ENCODE measurements around the gene C10orf67. TPM values are rescaled to one million over a fixed set of nuclear protein-coding genes. Genes with fewer than 3 reads are reported as not detected.
"Not testable (repeated sequence)": the region's sequence is repeated elsewhere in the genome, so short reads cannot be mapped to it uniquely, and the experiment has no call there.

The C10orf67 gene
- total RNA-seq, 2 donors from 2014 or later = not detected

- Histone ChIP-seq H3K27me3 (no peaks in the 10 kb centered on the region), H3K27ac (no peak overlapping the region)
- DNase-seq = no peak
Observed at GRCh38 chr10:23367896-23368595, 23.4 kb upstream of the C10orf67 start.

DNA sequence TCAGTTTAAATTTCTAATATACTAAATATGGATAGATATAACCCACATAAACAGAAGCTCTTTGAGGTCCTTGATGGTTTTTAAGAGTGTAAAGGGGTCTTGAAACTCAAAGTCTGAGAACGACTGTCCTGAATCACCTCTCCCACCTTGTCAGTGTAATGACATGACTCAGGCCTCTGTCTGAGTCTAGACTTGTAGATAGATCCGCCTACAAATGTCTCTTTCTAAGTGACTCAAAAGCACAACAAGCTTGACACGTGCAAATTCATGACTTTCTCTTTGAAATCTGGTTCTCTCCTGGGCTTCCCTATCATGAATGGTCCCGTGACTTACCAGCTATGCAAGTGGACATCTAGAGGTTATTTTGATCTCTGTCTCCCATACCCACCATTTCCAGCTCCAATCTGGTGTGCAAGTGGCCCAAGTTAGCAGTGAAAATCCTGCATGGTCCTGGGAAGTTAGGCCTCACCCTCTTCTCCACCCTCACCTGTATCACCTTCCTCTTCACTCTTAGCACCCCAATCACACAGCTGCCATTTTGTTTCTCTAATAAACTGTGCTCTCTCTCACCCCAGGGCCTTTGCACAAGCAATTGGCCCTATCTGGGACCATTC, 20.9 kb upstream of the C10orf67 start:
- DNase-seq; H3K4me3 ChIP-seq; H3K9me3 ChIP-seq; H3K27ac ChIP-seq; H3K36me3 ChIP-seq; H3K9ac ChIP-seq (ENCODE audit: low read depth in 2 of 2, low read length in 2 of 2); H3K27me3 ChIP-seq; H3K4me1 ChIP-seq; intact Hi-C loops (cut with DNase I): not testable (repeated sequence)

More at GRCh38 chr10:23367896-23368595, 23.4 kb upstream of the C10orf67 start:
- no peak overlapping the region for H3K4me3 ChIP-seq
- H3K36me3 ChIP-seq = no peaks in the 10 kb centered on the region
- H3K9ac ChIP-seq (ENCODE audit: low read depth in 2 of 2, low read length in 2 of 2) = no peak overlapping the region
- no peaks in the 10 kb centered on the region for H3K4me1 ChIP-seq
- H3K9me3 ChIP-seq = no peaks in the 10 kb centered on the region
- TF ChIP-seq CTCF (IDR thresholded peaks at IDR 0.05) = no peak
- intact Hi-C loops (cut with DNase I) = no loop called here

DNA sequence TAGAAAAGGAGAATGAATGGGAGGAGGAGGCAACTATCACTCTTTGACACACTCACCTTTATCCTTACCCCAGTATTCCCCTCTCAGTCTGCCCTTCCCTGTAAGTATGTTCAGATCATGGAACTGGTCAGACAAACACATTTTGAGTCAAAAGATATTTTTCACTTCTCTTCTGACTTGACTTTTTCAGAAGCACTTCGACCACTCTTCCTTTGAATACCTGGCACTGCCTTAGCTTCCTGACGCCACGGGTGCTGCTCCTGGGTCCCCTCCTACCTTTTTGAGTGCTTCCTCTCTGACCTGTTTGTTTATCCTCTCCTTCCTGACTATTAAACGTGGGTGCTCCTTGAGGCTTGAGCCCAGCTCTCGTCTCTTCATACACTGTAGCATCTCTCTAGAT, 19.8 kb upstream of the C10orf67 start:
- no peak for DNase-seq
- no peaks in the 10 kb centered on the region for H3K9me3 ChIP-seq
- TF ChIP-seq CTCF (IDR thresholded peaks at IDR 0.05) = no peak
- no peaks in the 10 kb centered on the region for H3K36me3 ChIP-seq
- H3K4me1 ChIP-seq = no peaks in the 10 kb centered on the region
- no peak overlapping the region for H3K9ac ChIP-seq (ENCODE audit: low read depth in 2 of 2, low read length in 2 of 2)
- H3K4me3 ChIP-seq = no peak overlapping the region
- no peak overlapping the region for H3K27ac ChIP-seq
- H3K27me3 ChIP-seq = no peaks in the 10 kb centered on the region
- intact Hi-C loops (cut with DNase I) = no loop called here

DNA sequence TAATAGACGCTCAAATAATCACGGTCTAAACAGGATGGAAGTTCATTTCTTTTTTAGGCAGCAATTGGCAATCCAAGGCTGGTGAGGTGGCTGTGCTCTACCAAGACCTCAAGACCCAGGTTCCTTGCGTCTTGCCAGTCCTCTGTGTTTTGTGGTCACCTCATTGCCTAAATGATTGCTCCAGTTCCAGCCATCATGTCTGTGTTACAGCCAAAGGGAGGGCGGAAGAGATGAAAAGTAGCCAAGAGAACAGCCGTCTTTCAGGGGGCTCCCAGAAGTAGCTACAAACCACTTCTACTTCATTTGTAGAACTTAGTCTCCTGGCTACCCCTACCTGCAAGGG, 19.2 kb upstream of the C10orf67 start:
- no peak for DNase-seq
- no peaks in the 10 kb centered on the region for H3K9me3 ChIP-seq
- no peak for TF ChIP-seq CTCF (IDR thresholded peaks at IDR 0.05)
- no peaks in the 10 kb centered on the region for H3K27me3 ChIP-seq
- H3K27ac ChIP-seq = no peak overlapping the region
- no peak overlapping the region for H3K4me3 ChIP-seq
- intact Hi-C loops (cut with DNase I) = no loop called here
- no peak overlapping the region for H3K9ac ChIP-seq (ENCODE audit: low read depth in 2 of 2, low read length in 2 of 2)
- no peaks in the 10 kb centered on the region for H3K4me1 ChIP-seq
- H3K36me3 ChIP-seq = no peaks in the 10 kb centered on the region

- no peaks in the 10 kb centered on the region for H3K36me3 ChIP-seq
- H3K9me3 ChIP-seq = no peaks in the 10 kb centered on the region
- H3K4me3 ChIP-seq = no peak overlapping the region
- intact Hi-C loops (cut with DNase I) = no loop called here
- no peak for DNase-seq
- H3K27me3 ChIP-seq = no peaks in the 10 kb centered on the region
- H3K27ac ChIP-seq = no peak overlapping the region
- no peak overlapping the region for H3K9ac ChIP-seq (ENCODE audit: low read depth in 2 of 2, low read length in 2 of 2)
- TF ChIP-seq CTCF (IDR thresholded peaks at IDR 0.05) = no peak
- no peaks in the 10 kb centered on the region for H3K4me1 ChIP-seq
Observed at GRCh38 chr10:23362879-23363792, 18.5 kb upstream of the C10orf67 start.

All from colonic mucosa (tissue), 4 donors.